HG03565 (cell line): ENCODE data around the gene PRSS56.

Source experiments
- ATAC-seq: cut with Tn5 transposase; IDR thresholded peaks from one replicate; pipeline ENCODE4 v1.9.1; 2021; ENCODE audit warnings: mild to moderate bottlenecking, moderate library complexity; ENCODE audit not compliant: unreplicated experiment

Gene PRSS56

DNA sequence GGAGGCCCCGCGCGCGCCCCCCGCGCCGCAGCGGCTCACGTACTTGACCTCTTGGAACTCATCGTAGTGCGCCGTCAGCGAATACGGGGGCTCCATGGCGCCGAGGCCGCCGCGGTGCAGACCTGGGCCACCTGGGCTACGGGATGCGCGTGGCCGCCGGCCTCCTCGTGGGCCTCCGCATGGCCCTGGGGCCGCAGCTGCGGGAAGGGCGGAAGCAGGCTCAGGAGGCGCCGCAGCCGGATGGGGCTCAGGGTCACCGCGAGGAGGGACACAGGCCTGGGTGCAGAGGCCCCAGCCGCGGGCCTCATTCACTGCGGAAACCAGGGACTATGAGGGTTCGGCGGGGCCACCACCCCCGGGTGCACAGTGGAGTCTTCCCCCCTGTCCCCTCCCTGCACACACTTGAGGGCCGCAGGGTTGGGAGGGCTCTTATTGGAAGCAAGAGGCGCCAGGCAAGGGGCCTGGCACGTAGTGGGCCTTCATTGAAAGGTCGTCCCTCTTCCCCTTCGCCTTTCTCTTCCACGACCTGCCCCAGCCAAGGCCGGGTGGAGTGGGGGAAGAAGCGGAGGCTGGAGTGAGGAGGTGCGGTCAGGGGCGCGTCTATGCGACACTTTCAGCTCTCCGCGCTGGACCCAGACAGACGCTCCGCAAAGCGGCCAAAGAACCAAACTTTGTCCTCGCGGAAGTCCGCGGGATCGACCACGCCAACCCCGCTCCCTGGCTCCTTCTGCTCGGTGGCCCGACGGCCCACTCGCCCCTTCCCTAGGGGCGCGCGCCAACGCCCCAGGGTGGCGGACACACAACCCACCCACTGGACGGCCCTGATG lies 33.4 kb upstream of the PRSS56 start:
- ATAC-seq: no peak

GRCh38 chr2:232487385-232488096 lies 32.6 kb upstream of the PRSS56 start, which contains the start of gene ECEL1:
Gene ECEL1, minus strand, starts transcription at chr2:232487834. Its CDS starts 1,181 bp downstream, at chr2:232486653.
- ATAC-seq: no peak

DNA sequence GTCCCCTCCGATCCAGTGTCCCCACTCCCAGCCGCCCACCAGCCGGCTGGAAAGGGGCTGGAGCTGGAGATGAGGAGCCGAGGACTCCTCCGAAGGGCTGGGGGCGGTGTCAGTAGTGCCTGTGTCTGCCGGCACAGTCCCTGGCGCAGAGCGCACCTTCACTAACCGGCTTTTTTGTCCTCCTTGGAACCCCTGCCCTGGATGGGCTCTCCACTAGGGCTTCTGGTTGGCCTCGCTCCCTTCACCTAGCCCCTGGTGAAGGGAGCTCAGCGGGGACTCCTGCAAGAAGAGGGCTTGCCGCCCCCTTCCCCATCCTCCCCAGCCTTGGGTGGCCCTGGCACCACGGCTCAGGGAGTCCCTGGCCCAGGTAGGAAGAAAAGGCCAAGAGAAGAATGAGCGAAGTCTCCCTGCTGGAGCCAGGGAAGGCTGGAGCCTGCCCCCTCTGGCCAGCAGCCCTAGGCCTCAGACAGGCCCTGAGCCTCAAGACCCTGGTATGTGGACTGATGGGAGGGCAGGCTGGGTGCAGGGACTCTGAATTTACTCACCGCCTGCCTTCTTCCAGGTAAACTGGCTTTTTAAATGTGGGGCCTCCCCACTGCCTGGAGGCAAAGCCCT lies 32.0 kb upstream of the PRSS56 start:
- ATAC-seq: no peak

DNA sequence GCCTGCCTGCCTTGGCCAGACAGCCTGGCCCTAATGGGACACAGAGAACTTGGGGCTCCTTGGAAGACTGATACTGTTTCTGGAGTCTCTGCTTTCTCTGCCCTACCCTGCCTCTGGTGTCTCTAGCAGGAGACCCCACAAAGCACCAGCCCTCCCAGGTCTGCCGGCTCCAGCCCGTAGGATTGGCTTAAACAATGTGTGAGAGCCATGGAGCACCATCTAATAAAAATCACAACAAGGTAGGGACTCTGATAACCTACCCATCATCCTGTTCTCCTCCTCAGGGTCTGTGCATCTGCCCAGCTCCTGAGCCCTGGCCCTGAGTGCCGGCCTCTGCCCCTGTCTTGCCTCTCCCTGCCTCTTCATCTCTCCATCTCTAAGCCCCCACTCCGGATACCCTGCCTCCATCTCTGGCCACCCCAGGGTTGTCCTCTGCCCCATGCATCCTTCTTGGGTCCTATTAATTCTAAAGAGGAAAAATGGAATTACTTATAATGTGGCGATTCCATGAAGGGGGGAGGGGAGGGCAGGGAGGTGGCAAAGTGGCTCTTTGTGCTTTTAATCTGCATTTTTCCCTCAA lies 31.4 kb upstream of the PRSS56 start:
- ATAC-seq: no peak

DNA sequence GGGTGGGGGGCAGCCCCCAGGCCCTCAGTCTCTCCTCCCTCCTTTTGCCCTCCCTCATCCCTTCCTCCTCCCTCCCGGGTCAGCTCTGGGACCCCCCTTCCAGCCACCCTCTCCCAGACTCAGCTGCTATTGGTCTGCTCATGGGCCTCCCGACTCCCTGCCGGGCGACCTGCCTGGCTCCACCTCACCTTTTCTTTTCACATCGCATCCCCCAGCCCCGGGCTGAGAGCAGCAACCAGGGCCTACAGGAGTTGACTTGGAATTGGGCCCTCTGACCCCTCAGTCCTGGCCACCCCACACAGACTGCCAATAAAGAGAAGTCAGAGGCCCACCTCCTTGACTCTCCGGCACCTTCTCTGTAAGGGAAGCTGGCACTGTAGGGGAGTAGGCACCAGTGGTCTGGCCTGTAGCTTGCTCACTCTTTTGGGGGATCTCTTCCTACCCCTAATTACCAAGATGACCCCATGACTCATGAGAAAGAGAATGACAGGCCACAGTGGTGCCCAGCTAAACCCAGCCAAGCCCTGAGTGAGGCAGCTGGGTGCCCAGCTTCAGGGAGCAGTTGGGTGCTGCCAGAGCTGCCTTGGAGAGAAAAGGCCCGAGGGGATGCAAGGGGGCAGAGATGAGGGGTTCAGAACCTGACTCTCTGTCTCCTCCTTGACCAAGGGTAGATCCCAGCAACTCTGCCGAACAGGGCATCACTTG lies 30.5 kb upstream of the PRSS56 start:
- ATAC-seq: no peak

DNA sequence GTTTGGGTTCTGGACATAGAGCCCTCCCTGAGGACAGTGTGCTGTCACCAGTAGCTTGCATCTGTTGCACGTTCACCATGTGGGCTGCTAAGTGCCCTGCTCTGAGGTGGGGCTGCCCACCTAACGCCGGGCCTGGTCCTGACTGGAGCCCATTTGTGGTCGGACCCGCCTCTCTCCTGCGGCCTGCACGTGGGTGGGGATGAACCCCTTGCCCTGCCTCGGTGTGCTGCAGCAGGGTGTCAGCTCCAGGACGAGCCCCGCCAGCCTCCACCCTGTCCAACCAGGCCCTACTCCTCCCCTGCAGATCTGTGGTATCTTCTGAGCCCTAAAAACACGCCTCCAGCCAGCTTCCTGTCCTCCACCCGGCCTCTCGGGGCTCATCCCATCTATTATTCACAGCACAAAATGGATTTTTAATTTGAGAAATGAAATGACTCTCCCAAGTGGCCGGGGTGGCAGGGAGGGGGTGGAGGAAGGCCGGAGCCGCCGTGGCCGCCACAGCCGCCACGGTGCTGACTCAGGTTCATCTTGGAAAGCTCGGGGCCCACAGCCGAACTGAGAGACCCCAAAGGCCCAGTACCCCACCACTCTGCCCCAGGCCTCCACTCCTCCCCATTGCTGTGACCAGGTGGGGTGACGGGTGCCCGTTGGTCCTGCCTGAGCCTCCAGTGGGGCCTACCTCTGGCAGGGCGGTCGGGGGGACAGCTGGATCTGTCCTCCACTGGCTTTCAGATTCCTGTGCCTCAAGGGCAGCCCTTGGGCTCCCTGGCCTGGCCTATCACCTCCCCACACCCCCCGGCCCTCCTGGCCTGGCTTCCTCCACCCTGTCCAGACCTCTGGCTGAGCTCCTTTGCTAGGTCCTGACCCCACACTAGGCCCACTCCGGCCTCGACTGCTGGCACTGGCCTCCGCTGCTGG lies 29.7 kb upstream of the PRSS56 start:
- no peak for ATAC-seq

GRCh38 chr2:232491139-232491780 lies 28.9 kb upstream of the PRSS56 start:
- no peak for ATAC-seq

GRCh38 chr2:232492236-232492848 lies 27.8 kb upstream of the PRSS56 start:
- ATAC-seq: no peak

DNA sequence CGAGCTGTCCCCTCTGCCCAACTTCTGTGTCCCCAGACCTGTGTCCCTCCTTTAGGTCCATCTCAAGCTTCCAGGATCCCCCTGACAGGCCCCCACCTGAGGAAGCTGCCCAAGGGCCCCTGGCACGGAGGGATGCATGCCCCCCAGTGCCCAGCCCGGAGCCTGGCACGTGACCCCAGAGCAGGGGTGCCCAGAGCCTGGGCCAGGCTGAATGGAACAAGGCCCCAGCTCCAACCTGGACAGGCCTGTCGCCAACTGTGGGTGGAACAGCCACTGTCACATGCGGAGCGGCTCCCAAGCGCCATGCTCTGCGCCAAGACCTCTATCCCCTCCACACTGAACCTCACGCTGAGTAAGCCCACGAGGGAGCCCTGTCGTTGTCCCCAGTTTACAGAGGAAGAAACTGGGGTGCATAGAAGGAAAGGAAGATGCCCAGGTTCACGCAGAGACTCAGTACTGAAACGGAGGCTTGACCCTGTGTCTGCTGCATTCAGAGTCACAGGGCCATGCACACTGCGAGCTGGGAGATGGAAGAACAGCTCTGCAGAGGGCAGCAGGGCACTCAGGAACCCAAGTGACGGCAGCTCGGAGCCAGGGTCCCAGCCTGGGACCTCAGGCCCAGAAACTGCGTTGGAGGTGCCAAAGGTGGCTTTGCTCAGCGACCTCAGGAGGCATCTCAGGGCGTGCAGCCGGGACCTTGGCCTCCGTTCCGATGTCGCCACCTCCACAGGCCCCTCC lies 27.1 kb upstream of the PRSS56 start:
- ATAC-seq: no peak

GRCh38 chr2:232493701-232494474 lies 26.3 kb upstream of the PRSS56 start:
- ATAC-seq: no peak

DNA sequence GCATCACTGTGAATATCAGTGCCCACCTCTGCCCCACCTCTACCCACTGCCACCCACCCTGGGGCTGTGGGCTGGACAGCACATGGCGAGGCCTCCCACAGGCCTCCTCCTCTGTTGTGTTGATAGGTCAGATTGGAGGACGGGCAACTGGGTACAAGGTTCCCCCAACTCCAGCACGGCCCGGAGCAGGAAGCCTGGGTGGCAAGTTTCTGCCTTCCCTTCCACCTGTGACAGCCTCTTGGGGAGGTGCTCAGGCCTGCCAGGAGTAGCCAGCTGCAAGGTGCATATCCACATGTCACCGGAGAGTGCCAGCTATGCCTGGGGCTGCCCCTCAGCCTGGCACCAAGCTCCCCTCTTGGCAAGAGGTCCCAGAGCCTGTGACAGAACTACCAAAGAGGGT lies 25.6 kb upstream of the PRSS56 start:
- ATAC-seq: no peak

DNA sequence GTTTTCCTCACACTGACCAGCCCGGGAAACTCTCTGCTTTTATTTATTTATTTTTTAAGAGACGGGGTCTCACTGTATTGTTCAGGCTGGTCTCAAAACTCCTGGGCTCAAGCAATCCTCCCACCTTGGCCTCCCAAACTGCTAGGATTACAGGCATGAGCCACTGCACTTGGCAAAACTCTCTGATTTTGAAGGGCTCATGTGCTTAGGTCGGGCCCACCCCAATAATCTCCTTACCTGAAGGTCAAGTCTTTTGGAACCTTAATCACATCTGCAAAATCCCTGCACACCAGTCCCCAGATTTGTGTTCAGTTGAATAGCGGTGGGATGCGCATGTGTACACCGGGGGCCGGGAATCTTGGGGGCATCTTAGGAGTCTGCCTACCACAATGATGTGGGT lies 24.9 kb upstream of the PRSS56 start:
- no peak for ATAC-seq

DNA sequence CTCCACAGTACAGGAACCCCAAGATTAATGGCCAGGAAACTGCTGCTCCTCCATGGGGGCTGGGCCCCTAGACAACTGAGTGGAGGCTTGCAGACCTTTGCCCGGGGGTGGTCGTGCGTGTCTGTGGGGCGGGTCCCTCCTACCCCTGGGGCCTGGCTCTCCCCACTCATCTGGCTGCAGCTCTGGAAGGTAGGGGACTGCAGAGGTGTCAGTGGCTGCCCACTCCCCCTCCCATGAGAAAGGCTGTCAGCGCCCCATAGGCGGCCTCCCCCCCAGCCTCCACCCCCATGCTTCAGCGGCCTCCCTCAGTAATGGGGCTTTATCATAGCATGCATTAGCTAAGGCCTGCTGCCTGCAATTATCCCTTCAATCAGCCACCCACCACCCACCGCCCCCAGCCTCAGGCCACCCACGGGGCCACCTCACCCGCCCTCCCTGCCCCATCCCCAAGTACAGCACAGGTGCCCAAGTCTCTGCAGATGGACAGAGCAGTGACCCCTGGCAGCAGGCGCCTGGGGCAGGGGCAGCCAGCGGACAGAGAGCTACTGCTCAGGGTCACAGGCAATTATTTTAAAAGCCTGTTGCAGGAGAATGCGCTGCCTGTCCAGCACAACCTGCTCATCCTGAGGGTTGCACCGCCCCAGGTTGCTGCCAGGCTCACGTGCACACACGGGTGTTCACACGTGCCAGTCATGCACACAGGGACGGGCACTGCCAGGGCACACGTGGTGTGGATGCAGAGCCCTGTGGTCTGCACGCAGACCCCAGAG lies 23.5 kb upstream of the PRSS56 start:
- ATAC-seq: no peak

GRCh38 chr2:232497348-232497747 lies 22.8 kb upstream of the PRSS56 start:
- ATAC-seq: no peak

GRCh38 chr2:232498452-232498851 lies 21.7 kb upstream of the PRSS56 start:
- ATAC-seq: no peak

GRCh38 chr2:232501331-232501771 lies 18.8 kb upstream of the PRSS56 start:
- ATAC-seq: no peak
